GM12891 (cell line): ENCODE results near the gene ROBO2.

Source experiments
- DNase-seq: peaks from one replicate; pipeline ENCODE4 v3.0.0; 2011; ENCODE audit warnings: low spot score; ENCODE audit not compliant: insufficient read length
- FAIRE-seq: peaks from 2 replicates; lab custom pipeline; 2011; peaks lifted over from hg19 to GRCh38; lab: Jason Lieb, UNC
- PAX5 ChIP-seq: IDR thresholded peaks from 2 replicates; pipeline ENCODE4 v1.6.1; 2011; ENCODE audit warnings: low read length, moderate library complexity, mild to moderate bottlenecking; ENCODE audit not compliant: insufficient read depth, severe bottlenecking
- POLR2A ChIP-seq: IDR thresholded peaks from 2 replicates; pipeline ENCODE4 v1.6.1; 2011; ENCODE audit warnings: low read depth, low read length, control low read depth
- POLR2AphosphoS5 ChIP-seq: IDR thresholded peaks from 2 replicates; pipeline ENCODE4 v1.6.1; 2011; ENCODE audit warnings: low read depth, low read length, control low read depth
- POU2F2 ChIP-seq: IDR thresholded peaks from 2 replicates; pipeline ENCODE4 v1.6.1; 2011; ENCODE audit warnings: low read depth, mild to moderate bottlenecking, control low read depth, low read length, moderate library complexity
- SPI1 ChIP-seq: IDR thresholded peaks from 2 replicates; pipeline ENCODE4 v1.6.1; 2011; ENCODE audit warnings: low read depth, low read length, control low read depth
- TAF1 ChIP-seq: IDR thresholded peaks from 2 replicates; pipeline ENCODE4 v1.6.1; 2011; ENCODE audit warnings: low read depth, low read length, control low read depth

ROBO2 gene

GRCh38 chr3:77427528-77427927 is 387.6 kb downstream of the ROBO2 start:
- TF ChIP-seq POLR2A (no peak), POU2F2 (no peak), PAX5 (no peak), SPI1 (no peak), TAF1 (no peak), POLR2AphosphoS5 (no peak)
- no peak for DNase-seq
- no peak for FAIRE-seq

- DNase-seq = no peak
- FAIRE-seq = no peak
- TF ChIP-seq POLR2AphosphoS5 (no peak), PAX5 (no peak), POU2F2 (no peak), POLR2A (no peak), SPI1 (no peak), TAF1 (no peak)
Measured at GRCh38 chr3:77436908-77437307, 397.0 kb downstream of the ROBO2 start.

GRCh38 chr3:77446084-77446483 is 406.2 kb downstream of the ROBO2 start:
- TF ChIP-seq POU2F2 (no peak), PAX5 (no peak), TAF1 (no peak), SPI1 (no peak), POLR2AphosphoS5 (no peak), POLR2A (no peak)
- DNase-seq (no peak), FAIRE-seq (no peak)

- no peak for TF ChIP-seq POU2F2
- TF ChIP-seq POLR2AphosphoS5 = no peak
- TF ChIP-seq POLR2A = no peak
- TF ChIP-seq SPI1 = no peak
- TF ChIP-seq TAF1 = no peak
- no peak for TF ChIP-seq PAX5
- DNase-seq (no peak), FAIRE-seq (no peak)
Measured at GRCh38 chr3:77446761-77447160, 406.9 kb downstream of the ROBO2 start.

DNA sequence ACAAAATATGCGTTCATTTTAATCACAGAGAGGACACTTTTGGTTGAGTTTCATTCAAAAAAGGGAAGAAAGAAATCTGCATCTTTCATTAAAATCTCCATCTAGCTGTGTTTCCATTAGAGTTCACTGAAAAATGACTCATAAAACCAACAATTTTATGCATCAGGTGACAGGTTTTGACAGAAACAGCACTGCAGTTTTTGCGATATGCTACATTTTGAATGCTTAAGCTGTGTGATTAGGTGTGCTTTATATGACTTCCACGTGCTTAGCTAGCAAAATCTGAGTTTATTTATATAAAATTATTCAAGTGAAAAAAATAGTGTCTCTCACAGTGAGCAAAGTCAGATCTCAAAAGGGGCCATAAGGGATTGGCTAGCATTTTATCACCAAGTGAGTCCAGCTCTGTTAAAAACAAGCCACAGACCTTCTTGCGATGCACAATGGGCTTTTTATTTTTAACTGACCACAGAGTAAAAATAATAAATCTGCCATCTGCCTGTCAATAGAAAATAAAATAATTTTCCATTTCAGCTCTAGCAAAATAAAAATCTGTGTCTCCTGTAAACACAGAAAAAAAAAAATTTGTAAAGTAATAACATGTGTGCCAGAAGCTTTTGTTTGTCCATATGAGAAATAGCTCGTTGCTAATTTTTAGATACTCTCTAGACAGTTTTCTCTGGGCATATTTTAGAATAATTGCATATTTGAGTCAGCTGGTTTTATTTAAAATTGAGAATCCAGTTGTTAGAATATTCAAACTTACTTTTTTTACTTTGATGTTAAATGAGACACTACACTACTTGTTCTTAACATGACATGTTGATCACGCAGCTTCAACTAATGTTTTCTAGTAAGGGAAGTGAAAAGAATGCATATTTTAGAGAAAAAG is 409.8 kb downstream of the ROBO2 start:
- DNase-seq (no peak), FAIRE-seq (no peak)
- TF ChIP-seq TAF1 = no peak
- no peak for TF ChIP-seq POLR2A
- TF ChIP-seq POU2F2 = no peak
- no peak for TF ChIP-seq POLR2AphosphoS5
- no peak for TF ChIP-seq PAX5
- no peak for TF ChIP-seq SPI1

GRCh38 chr3:77456431-77456830 is 416.5 kb downstream of the ROBO2 start:
- no peak for FAIRE-seq
- TF ChIP-seq TAF1 (no peak), POU2F2 (no peak), POLR2AphosphoS5 (no peak), PAX5 (no peak)

GRCh38 chr3:77456906-77457305 is 417.0 kb downstream of the ROBO2 start:
- FAIRE-seq (no peak), DNase-seq (no peak)
- TF ChIP-seq TAF1 = no peak
- no peak for TF ChIP-seq POLR2A
- TF ChIP-seq PAX5 = no peak
- no peak for TF ChIP-seq POLR2AphosphoS5
- TF ChIP-seq POU2F2 = no peak
- TF ChIP-seq SPI1 = no peak

More at GRCh38 chr3:77456431-77456830, 416.5 kb downstream of the ROBO2 start:
- DNase-seq = no peak

DNA sequence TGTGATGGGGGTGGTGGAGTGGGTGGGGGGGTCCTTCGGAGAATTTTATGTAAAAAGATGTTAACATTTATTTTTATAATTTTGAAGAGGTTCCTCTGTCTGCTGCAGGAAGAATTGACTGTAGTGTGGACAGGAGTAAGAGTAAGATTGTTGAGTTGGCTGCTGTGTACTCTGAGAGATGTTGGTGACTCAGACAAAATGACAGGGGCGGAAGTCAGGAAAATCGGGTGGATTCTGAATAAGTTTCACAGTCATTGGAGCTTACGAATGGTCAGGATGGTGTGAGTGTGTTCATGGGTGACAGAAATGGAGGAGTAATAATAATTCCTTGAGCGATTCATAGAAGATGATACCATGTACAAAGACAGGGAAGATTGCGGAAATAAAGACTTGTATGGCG is 420.0 kb downstream of the ROBO2 start:
- TF ChIP-seq POLR2A = no peak
- TF ChIP-seq SPI1 = no peak
- TF ChIP-seq PAX5 = no peak
- no peak for TF ChIP-seq POLR2AphosphoS5
- TF ChIP-seq POU2F2 = no peak
- no peak for TF ChIP-seq TAF1
- no peak for FAIRE-seq
- DNase-seq = no peak

DNA sequence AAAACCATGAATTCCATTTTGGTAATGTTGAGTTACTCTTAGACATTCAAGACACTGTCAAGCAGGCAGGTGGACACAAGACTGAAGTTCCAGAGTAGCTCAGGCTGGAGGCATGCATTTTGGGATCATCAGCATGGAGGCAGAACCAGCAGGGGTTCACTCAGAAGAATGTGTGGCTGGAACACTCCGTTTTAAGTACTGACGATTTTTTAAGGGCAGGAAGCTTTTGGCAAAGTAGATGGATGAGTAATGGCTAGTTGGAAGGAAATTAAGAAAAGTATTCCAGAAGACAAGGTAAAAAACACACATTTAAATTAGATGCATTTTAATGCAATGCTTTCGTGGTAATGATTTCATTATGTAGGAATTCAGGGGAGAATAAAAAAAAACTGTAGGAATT is 420.4 kb downstream of the ROBO2 start:
- TF ChIP-seq POLR2AphosphoS5 (no peak), POU2F2 (no peak), TAF1 (no peak), PAX5 (no peak), POLR2A (no peak), SPI1 (no peak)
- FAIRE-seq = no peak
- DNase-seq = no peak

- DNase-seq = no peak
- TF ChIP-seq POLR2AphosphoS5 = no peak
- no peak for TF ChIP-seq POLR2A
- no peak for TF ChIP-seq TAF1
- no peak for TF ChIP-seq SPI1
- TF ChIP-seq POU2F2 = no peak
- TF ChIP-seq PAX5 = no peak
- FAIRE-seq = no peak
Measured at GRCh38 chr3:77462951-77463350, 423.1 kb downstream of the ROBO2 start.
